ENCODE results near the gene LILRA2.
"Not testable (repeated sequence)": the region's sequence is repeated elsewhere in the genome, so short reads cannot be mapped to it uniquely, and the experiment has no call there.

Gene LILRA2

DNA sequence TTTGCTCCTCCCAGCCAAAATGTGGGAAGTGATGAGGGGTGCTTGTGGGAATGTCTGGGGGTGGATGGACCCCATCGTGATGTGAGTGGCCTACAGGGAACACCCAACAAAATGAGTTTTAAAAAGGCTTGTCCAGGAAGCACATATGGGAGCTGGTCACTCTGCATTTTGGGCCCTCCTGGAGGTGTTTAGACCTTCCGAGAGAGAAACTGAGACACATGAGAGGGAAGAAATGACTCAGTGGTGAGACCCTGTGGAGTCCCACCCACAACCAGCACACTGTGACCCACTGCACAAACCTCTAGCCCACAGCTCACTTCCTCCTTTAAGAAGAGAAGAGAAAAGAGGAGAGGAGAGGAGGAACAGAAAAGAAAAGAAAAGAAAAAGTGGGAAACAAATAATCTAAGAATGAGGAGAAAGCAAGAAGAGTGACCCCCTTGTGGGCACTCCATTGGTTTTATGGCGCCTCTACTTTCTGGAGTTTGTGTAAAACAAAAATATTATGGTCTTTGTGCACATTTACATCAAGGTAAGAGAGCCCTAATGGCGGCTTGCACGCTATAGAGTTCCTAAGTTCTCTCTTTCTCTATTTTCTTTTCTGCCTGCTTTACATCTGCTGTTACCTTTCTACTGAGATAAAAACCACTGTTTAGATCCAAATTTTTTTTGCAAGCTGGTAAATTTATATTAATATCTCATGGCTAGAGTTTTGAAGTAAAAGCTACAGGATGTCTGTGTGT, 43.4 kb downstream of the LILRA2 start:
- Mint-ChIP-seq H3K27me3 (peaks cover 3% of the 10 kb centered on the region), H3K9me3 (no peaks in the 10 kb centered on the region), H3K4me3 (no peak overlapping the region), H3K27ac (no peak overlapping the region), H3K4me1 (no peaks in the 10 kb centered on the region), H3K36me3 (no peaks in the 10 kb centered on the region)

DNA sequence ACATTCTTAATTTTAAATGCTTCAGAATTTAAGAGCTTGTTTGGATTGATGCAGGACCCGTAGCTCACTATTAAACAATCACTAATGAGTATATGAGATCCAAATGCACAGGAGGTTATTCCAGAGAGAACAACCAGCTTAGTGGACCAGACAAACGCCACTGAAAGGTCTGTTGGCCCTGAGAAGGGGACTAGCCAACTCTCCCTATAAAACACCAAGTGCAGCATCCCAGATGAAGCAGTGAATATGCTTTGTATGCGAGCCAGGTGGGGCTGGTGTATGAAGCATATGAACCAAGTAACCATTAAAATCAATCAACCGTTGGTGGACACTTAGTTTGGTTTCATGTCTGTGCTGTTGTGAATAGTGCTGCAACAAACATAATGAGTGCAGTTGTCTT, 46.9 kb downstream of the LILRA2 start:
- no peaks in the 10 kb centered on the region for H3K4me1 Mint-ChIP-seq
- no peak overlapping the region for H3K4me3 Mint-ChIP-seq
- H3K27ac Mint-ChIP-seq = no peak overlapping the region
- H3K27me3 Mint-ChIP-seq = peaks cover 4% of the 10 kb centered on the region
- no peaks in the 10 kb centered on the region for H3K9me3 Mint-ChIP-seq
- H3K36me3 Mint-ChIP-seq = no peaks in the 10 kb centered on the region

DNA sequence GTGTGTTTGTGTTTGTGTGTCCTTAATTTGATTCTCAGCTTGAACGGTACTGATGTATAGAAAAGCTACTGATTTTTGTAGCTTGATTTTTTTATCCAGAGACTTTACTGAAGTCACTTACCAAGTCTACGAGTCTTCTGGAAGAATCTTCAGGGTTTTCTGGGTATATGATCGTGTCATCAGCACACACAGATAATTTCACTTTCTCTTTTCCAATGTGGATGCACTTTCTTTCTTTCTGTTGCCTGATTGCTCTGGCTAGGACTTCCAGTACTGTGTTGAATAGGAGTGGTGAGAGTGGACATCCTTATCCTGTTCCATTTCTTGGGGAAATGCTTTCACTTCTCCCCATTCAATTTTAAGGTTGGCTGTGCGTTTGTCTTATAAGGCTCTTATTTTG, 48.8 kb downstream of the LILRA2 start:
- peaks cover 1% of the 10 kb centered on the region for H3K9me3 Mint-ChIP-seq
- no peak overlapping the region for H3K4me3 Mint-ChIP-seq
- H3K36me3 Mint-ChIP-seq = no peaks in the 10 kb centered on the region
- no peak overlapping the region for H3K27ac Mint-ChIP-seq
- H3K4me1 Mint-ChIP-seq = no peaks in the 10 kb centered on the region
- peaks cover 19% of the 10 kb centered on the region for H3K27me3 Mint-ChIP-seq

GRCh38 chr19:54624234-54624633, 50.6 kb downstream of the LILRA2 start:
- H3K36me3 Mint-ChIP-seq, H3K9me3 Mint-ChIP-seq, H3K4me1 Mint-ChIP-seq, H3K4me3 Mint-ChIP-seq, H3K27ac Mint-ChIP-seq: not testable (repeated sequence)
- H3K27me3 Mint-ChIP-seq = peaks cover 25% of the 10 kb centered on the region

DNA sequence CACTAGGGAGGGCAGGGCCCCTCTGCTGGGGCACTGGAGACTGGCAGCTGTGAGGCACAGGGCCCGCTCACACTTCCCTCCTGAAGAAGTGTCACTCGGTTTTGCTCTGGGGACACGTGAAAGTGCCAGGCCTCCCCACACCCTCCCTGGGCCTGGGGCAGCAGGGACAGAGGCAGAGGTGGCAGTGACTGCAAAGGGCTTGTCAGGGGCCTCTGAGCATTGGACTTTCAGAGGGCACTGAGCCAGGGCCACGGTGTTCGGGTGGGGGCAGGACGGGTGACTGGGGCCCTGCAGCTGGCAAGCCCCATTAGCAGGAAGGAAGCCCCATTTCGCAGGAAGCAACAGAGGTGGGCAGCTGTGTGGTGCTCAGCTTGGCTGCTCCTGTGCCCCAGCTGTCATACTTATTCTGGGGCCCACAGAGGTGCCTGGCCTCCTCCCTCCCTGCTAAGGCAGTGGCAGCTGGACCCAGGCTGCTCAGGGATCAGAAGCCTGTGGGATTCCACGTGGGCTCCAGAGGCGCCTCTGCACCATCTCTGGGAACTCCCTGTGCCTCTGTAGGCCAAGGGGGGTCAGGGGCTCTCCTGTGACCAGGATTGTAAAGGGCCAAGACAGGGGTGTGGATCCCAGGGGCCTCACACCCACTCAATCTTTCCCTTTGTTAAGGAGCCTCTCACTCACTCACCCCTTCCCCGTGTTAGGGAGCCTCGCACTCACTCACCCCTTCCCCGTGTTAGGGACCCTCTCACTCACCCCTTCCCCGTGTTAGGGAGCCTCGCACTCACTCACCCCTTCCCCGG, 51.5 kb downstream of the LILRA2 start:
- H3K36me3 Mint-ChIP-seq, H3K4me3 Mint-ChIP-seq, H3K9me3 Mint-ChIP-seq, H3K4me1 Mint-ChIP-seq, H3K27ac Mint-ChIP-seq: not testable (repeated sequence)
- peaks cover 30% of the 10 kb centered on the region for H3K27me3 Mint-ChIP-seq

DNA sequence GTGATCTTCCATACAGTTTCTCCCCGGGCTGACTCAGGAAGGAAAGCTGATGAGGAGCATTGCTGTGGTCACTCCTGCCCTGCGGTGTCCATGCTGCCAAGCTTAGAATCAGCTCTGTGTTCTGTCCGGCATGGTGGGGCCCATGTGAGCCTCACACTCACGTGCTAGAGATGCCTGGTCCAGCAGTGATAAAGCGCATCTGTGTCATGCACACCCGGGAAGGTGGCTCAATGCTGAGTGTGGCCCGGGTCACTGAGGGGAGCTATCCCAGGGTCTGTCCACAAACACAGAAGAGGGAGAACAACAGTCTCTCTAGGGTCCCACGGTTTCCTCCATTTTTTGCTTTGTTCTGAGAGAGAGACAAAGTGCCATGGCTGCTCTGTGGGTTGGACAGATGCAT, 53.2 kb downstream of the LILRA2 start:
- H3K9me3 Mint-ChIP-seq = peaks cover 5% of the 10 kb centered on the region
- H3K27me3 Mint-ChIP-seq = peaks cover 33% of the 10 kb centered on the region
- no peak overlapping the region for H3K4me3 Mint-ChIP-seq
- H3K4me1 Mint-ChIP-seq = no peaks in the 10 kb centered on the region
- no peaks in the 10 kb centered on the region for H3K36me3 Mint-ChIP-seq
- H3K27ac Mint-ChIP-seq = no peak overlapping the region

DNA sequence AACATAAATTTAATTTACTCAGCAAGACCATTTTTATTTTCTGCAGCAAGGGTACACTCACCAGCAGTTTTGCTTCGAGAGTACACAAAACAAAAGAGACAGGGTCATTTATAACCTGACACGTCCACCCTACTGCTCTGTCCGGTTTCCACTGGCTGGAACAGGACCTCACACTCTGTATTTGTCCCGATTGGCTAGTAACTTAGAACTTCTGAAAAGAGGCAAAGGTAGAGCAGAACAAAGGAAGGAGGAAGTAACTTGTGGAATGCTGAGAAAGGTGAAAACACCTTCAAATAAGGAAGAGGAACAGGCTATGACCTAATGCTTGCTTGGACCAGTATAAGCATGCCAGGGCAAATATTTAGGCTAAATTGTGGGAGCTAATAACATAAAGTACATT, 54.3 kb downstream of the LILRA2 start:
- not testable (repeated sequence) for H3K9me3 Mint-ChIP-seq, H3K27ac Mint-ChIP-seq, H3K4me3 Mint-ChIP-seq, H3K36me3 Mint-ChIP-seq, H3K4me1 Mint-ChIP-seq
- H3K27me3 Mint-ChIP-seq = peaks cover 36% of the 10 kb centered on the region

DNA sequence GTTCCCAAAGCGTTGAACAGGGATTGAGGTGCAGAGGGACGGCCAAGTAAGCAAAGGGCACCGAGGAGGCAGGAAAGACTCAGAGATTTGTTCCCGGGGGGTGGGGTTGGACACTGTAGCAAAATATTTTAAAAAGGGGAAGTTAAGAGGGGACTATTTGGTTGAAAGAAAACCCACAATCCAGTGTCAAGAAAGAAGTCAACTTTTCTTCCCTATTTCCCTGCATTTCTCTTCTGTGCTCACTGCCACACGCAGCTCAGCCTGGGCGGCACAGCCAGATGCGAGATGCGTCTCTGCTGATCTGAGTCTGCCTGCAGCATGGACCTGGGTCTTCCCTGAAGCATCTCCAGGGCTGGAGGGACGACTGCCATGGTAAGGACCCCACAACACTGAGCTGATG, 56.7 kb downstream of the LILRA2 start, which contains the start of gene LILRB1:
Gene LILRB1, plus strand, starts transcription at position 223 of the 400 bp plus-strand sequence. CDS start 590 bp downstream, outside the sequence.
- not testable (repeated sequence) for H3K36me3 Mint-ChIP-seq, H3K4me3 Mint-ChIP-seq, H3K27ac Mint-ChIP-seq, H3K4me1 Mint-ChIP-seq, H3K9me3 Mint-ChIP-seq
- H3K27me3 Mint-ChIP-seq = peaks cover 35% of the 10 kb centered on the region

- Mint-ChIP-seq H3K27me3 (peaks cover 32% of the 10 kb centered on the region), H3K4me3 (no peak overlapping the region), H3K27ac (no peak overlapping the region), H3K36me3 (no peaks in the 10 kb centered on the region), H3K9me3 (peaks cover 5% of the 10 kb centered on the region), H3K4me1 (no peaks in the 10 kb centered on the region)
These were observed 57.2 kb downstream of the LILRA2 start for GRCh38 chr19:54630782-54631181.

- not testable (repeated sequence) for H3K9me3 Mint-ChIP-seq, H3K4me3 Mint-ChIP-seq, H3K27ac Mint-ChIP-seq, H3K4me1 Mint-ChIP-seq, H3K36me3 Mint-ChIP-seq
- peaks cover 24% of the 10 kb centered on the region for H3K27me3 Mint-ChIP-seq
These were observed 58.1 kb downstream of the LILRA2 start for GRCh38 chr19:54631489-54632337.

- not testable (repeated sequence) for H3K36me3 Mint-ChIP-seq, H3K4me3 Mint-ChIP-seq, H3K9me3 Mint-ChIP-seq, H3K4me1 Mint-ChIP-seq, H3K27ac Mint-ChIP-seq
- H3K27me3 Mint-ChIP-seq = peaks cover 19% of the 10 kb centered on the region
These were observed 58.9 kb downstream of the LILRA2 start for GRCh38 chr19:54632517-54632916.

GRCh38 chr19:54633401-54633800, 59.8 kb downstream of the LILRA2 start:
- H3K27ac Mint-ChIP-seq = no peak overlapping the region
- no peaks in the 10 kb centered on the region for H3K36me3 Mint-ChIP-seq
- H3K4me3 Mint-ChIP-seq = no peak overlapping the region
- H3K27me3 Mint-ChIP-seq = peaks cover 15% of the 10 kb centered on the region
- H3K4me1 Mint-ChIP-seq = no peaks in the 10 kb centered on the region
- H3K9me3 Mint-ChIP-seq = no peaks in the 10 kb centered on the region

DNA sequence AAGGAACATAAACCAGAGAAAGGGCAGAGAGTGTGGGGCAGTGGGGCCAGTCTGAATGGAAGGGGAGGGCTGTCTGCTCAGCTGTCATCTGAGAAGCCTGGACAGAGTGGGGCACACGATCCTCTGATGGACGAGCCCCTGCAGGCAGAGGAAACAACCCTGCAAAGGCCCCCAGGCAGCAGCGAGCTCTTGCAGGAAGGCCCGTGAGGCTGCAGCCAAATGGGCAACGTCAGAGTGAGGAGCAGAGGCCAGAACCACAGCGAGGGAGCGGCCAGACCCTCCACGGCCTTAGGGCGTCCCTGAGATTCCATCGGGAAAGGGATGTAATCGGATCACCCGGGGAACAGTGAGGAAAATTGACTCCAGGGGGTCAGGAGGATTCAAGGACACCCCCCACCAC, 62.5 kb downstream of the LILRA2 start:
- H3K9me3 Mint-ChIP-seq, H3K4me3 Mint-ChIP-seq, H3K36me3 Mint-ChIP-seq: not testable (repeated sequence)

DNA sequence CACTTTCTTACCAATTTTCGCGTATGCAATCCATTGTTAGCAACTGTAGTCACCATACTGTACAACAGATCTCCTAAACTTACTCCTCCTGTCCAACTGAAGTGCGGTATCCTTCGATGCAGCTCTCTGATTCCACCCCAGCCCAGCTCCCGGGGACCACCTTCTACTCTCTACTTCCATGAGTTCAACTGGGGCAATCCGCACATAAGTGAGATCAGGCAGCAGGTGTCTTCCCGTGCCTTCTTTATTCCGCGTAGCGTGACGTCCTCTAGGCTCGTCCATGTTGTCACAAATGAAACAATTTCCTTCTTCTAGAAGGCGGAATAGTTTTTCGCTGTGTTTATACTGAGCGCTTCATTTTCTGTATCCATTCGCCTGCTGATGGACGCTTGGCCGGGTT, 65.1 kb downstream of the LILRA2 start:
- no peak overlapping the region for H3K27ac Mint-ChIP-seq
- H3K36me3 Mint-ChIP-seq = no peaks in the 10 kb centered on the region
- peaks cover 8% of the 10 kb centered on the region for H3K27me3 Mint-ChIP-seq
- no peak overlapping the region for H3K4me3 Mint-ChIP-seq
- no peaks in the 10 kb centered on the region for H3K9me3 Mint-ChIP-seq
- H3K4me1 Mint-ChIP-seq = no peaks in the 10 kb centered on the region

More for the DNA sequence above, 62.5 kb downstream of the LILRA2 start:
- not testable (repeated sequence) for H3K27me3 Mint-ChIP-seq, H3K4me1 Mint-ChIP-seq, H3K27ac Mint-ChIP-seq

Data from activated naive CD4-positive, alpha-beta T cell treated with anti-CD3 and anti-CD28 coated beads, Interleukin-2, amount 50 U/mL, for 24 hours (primary cell).